SK-N-SH treated with all-trans-retinoic acid at 6 μM for 48 hours (cell line): ENCODE results near the gene SUMO3.

Experiments
- CSDC2 ChIP-seq: fragments of 250-450 bp; sonication (Bioruptor Pico); IDR thresholded peaks from 2 replicates; pipeline ENCODE4 v1.5.0; 2020; ENCODE audit warnings: mild to moderate bottlenecking, moderate library complexity
- ESRRG ChIP-seq: fragments of 250-450 bp; sonication (Bioruptor Pico); IDR thresholded peaks from 2 replicates; pipeline ENCODE4 v1.6.1; 2021; ENCODE audit warnings: mild to moderate bottlenecking
- GLIS3 ChIP-seq: fragments of 250-450 bp; sonication (Bioruptor Pico); IDR thresholded peaks from 2 replicates; pipeline ENCODE4 v1.5.0; 2020; ENCODE audit warnings: mild to moderate bottlenecking, moderate library complexity
- OSR1 ChIP-seq: fragments of 250-450 bp; sonication (Bioruptor Pico); IDR thresholded peaks from 2 replicates; pipeline ENCODE4 v1.8.0; 2022; ENCODE audit warnings: moderate library complexity, mild to moderate bottlenecking, inconsistent platforms
- RARB ChIP-seq: fragments of 250-450 bp; sonication (Bioruptor Pico); IDR thresholded peaks from 2 replicates; pipeline ENCODE4 v1.8.0; 2021; ENCODE audit warnings: mild to moderate bottlenecking, moderate library complexity
- ZC3H10 ChIP-seq: fragments of 250-450 bp; sonication (Bioruptor Pico); IDR thresholded peaks from 2 replicates; pipeline ENCODE4 v1.5.1; 2021; ENCODE audit warnings: mild to moderate bottlenecking, moderate library complexity
- ZFP30 ChIP-seq: fragments of 450-650 bp; formaldehyde crosslinking; IDR thresholded peaks from 2 replicates; pipeline ENCODE4 v1.5.0; 2022; ENCODE audit warnings: mild to moderate bottlenecking, moderate library complexity
- ZNF565 ChIP-seq: fragments of 450-650 bp; formaldehyde crosslinking; conservative IDR thresholded peaks from 2 replicates; pipeline ENCODE4 v1.5.0; 2020; ENCODE audit warnings: low read depth, mild to moderate bottlenecking, moderate library complexity
- TF ChIP-seq, protein P1 (sequence below): fragments of 250-450 bp; sonication (Bioruptor Pico); IDR thresholded peaks from 2 replicates; pipeline ENCODE4 v1.8.0; 2021; ENCODE audit warnings: low read depth, mild to moderate bottlenecking, moderate library complexity, borderline replicate concordance
- TF ChIP-seq, protein P2 (sequence below): fragments of 250-450 bp; sonication (Bioruptor Pico); IDR thresholded peaks from 2 replicates; pipeline ENCODE4 v1.8.0; 2020; ENCODE audit warnings: mild to moderate bottlenecking, moderate library complexity, borderline replicate concordance
- TF ChIP-seq, protein P3 (sequence below): fragments of 250-450 bp; sonication (Bioruptor Pico); IDR thresholded peaks from 2 replicates; pipeline ENCODE4 v1.5.0; 2020; ENCODE audit warnings: mild to moderate bottlenecking, moderate library complexity
- TF ChIP-seq, protein P4 (sequence below): fragments of 250-450 bp; sonication (Bioruptor Pico); IDR thresholded peaks from 2 replicates; pipeline ENCODE4 v1.5.1; 2020; ENCODE audit warnings: low read depth, mild to moderate bottlenecking, moderate library complexity

DNA sequence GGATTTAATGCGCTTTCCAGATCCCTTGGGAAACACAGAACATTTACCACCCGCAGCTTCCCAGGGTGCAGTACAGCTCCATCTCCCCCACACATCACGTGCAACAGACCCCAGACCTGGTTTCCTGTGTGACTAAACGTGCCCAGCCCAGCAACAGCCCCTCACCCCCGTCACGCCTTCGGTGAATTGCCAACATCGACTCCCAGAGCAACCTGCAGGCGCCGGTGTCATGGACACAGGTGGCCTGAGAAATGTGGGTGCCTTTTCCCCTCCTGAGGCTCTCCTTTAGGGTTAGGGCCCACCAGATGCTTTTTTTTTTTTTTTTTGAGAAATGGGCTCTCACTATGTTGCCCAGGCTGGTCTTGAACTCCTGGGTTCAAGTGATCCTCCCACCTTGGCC, 24.2 kb upstream of the SUMO3 start:
- TF ChIP-seq, protein P1, sequence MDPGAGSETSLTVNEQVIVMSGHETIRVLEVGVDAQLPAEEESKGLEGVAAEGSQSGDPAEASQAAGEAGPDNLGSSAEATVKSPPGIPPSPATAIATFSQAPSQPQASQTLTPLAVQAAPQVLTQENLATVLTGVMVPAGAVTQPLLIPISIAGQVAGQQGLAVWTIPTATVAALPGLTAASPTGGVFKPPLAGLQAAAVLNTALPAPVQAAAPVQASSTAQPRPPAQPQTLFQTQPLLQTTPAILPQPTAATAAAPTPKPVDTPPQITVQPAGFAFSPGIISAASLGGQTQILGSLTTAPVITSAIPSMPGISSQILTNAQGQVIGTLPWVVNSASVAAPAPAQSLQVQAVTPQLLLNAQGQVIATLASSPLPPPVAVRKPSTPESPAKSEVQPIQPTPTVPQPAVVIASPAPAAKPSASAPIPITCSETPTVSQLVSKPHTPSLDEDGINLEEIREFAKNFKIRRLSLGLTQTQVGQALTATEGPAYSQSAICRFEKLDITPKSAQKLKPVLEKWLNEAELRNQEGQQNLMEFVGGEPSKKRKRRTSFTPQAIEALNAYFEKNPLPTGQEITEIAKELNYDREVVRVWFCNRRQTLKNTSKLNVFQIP (CRISPR knock-in tag), result no peak
- no peak for TF ChIP-seq ZFP30
- TF ChIP-seq, protein P2, sequence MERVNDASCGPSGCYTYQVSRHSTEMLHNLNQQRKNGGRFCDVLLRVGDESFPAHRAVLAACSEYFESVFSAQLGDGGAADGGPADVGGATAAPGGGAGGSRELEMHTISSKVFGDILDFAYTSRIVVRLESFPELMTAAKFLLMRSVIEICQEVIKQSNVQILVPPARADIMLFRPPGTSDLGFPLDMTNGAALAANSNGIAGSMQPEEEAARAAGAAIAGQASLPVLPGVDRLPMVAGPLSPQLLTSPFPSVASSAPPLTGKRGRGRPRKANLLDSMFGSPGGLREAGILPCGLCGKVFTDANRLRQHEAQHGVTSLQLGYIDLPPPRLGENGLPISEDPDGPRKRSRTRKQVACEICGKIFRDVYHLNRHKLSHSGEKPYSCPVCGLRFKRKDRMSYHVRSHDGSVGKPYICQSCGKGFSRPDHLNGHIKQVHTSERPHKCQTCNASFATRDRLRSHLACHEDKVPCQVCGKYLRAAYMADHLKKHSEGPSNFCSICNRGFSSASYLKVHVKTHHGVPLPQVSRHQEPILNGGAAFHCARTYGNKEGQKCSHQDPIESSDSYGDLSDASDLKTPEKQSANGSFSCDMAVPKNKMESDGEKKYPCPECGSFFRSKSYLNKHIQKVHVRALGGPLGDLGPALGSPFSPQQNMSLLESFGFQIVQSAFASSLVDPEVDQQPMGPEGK (CRISPR knock-in tag), result no peak
- no peak for TF ChIP-seq ZNF565 (CRISPR knock-in tag)
- no peak for TF ChIP-seq CSDC2
- TF ChIP-seq RARB (CRISPR knock-in tag), result no peak
- no peak for TF ChIP-seq ESRRG
- TF ChIP-seq, protein P3, sequence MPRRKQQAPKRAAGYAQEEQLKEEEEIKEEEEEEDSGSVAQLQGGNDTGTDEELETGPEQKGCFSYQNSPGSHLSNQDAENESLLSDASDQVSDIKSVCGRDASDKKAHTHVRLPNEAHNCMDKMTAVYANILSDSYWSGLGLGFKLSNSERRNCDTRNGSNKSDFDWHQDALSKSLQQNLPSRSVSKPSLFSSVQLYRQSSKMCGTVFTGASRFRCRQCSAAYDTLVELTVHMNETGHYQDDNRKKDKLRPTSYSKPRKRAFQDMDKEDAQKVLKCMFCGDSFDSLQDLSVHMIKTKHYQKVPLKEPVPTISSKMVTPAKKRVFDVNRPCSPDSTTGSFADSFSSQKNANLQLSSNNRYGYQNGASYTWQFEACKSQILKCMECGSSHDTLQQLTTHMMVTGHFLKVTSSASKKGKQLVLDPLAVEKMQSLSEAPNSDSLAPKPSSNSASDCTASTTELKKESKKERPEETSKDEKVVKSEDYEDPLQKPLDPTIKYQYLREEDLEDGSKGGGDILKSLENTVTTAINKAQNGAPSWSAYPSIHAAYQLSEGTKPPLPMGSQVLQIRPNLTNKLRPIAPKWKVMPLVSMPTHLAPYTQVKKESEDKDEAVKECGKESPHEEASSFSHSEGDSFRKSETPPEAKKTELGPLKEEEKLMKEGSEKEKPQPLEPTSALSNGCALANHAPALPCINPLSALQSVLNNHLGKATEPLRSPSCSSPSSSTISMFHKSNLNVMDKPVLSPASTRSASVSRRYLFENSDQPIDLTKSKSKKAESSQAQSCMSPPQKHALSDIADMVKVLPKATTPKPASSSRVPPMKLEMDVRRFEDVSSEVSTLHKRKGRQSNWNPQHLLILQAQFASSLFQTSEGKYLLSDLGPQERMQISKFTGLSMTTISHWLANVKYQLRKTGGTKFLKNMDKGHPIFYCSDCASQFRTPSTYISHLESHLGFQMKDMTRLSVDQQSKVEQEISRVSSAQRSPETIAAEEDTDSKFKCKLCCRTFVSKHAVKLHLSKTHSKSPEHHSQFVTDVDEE (CRISPR knock-in tag), result no peak
- TF ChIP-seq OSR1 (CRISPR knock-in tag), result no peak
- no peak for TF ChIP-seq ZC3H10 (CRISPR knock-in tag)
- TF ChIP-seq GLIS3, result no peak
- TF ChIP-seq, protein P4, sequence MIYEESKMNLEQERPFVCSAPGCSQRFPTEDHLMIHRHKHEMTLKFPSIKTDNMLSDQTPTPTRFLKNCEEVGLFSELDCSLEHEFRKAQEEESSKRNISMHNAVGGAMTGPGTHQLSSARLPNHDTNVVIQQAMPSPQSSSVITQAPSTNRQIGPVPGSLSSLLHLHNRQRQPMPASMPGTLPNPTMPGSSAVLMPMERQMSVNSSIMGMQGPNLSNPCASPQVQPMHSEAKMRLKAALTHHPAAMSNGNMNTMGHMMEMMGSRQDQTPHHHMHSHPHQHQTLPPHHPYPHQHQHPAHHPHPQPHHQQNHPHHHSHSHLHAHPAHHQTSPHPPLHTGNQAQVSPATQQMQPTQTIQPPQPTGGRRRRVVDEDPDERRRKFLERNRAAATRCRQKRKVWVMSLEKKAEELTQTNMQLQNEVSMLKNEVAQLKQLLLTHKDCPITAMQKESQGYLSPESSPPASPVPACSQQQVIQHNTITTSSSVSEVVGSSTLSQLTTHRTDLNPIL, result no peak
